Measurements from ENCODE around the gene EFCAB11. TPM values are rescaled to one million over a fixed set of nuclear protein-coding genes. Genes with fewer than 3 reads are reported as not detected.

Gene EFCAB11
- total RNA-seq, 1 donor from 2014 or later = 9.9 TPM

DNA sequence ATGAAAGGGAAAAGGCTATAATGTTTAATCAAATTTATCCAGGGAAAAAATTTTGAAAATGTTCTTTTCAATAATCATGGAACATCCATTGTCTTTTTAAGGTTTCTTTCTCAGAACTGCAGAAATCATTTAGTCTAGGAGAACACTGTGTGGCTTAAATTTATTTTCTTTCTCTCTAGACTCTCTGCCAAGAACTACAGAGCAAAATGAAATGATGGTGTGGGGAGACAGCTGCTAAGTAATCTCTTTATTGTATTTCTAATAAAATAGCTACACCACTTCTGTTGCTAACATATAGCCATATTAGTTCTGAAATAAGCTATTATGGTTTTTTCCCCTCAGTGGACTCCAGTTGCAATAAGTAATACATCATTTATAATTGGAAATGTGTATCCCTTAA lies 120.9 kb downstream of the EFCAB11 start:
- peak overlapping the region; percentile 78 for H3K27ac Mint-ChIP-seq
- no peaks in the 10 kb centered on the region for H3K27me3 Mint-ChIP-seq (ENCODE audit: low read depth)
- TF ChIP-seq, protein P1, sequence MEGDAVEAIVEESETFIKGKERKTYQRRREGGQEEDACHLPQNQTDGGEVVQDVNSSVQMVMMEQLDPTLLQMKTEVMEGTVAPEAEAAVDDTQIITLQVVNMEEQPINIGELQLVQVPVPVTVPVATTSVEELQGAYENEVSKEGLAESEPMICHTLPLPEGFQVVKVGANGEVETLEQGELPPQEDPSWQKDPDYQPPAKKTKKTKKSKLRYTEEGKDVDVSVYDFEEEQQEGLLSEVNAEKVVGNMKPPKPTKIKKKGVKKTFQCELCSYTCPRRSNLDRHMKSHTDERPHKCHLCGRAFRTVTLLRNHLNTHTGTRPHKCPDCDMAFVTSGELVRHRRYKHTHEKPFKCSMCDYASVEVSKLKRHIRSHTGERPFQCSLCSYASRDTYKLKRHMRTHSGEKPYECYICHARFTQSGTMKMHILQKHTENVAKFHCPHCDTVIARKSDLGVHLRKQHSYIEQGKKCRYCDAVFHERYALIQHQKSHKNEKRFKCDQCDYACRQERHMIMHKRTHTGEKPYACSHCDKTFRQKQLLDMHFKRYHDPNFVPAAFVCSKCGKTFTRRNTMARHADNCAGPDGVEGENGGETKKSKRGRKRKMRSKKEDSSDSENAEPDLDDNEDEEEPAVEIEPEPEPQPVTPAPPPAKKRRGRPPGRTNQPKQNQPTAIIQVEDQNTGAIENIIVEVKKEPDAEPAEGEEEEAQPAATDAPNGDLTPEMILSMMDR (IDR thresholded peaks at IDR 0.05; ENCODE audit: unreplicated experiment) = no peak
- H3K36me3 Mint-ChIP-seq = peaks cover 10% of the 10 kb centered on the region
- DNase-seq (ENCODE audit: low spot score in 2 of 2, unreplicated experiment in 2 of 2) = no peak
- H3K9me3 Mint-ChIP-seq = peaks cover 14% of the 10 kb centered on the region
- H3K4me3 Mint-ChIP-seq = no peak overlapping the region
- peaks cover 31% of the 10 kb centered on the region for H3K4me1 Mint-ChIP-seq

DNA sequence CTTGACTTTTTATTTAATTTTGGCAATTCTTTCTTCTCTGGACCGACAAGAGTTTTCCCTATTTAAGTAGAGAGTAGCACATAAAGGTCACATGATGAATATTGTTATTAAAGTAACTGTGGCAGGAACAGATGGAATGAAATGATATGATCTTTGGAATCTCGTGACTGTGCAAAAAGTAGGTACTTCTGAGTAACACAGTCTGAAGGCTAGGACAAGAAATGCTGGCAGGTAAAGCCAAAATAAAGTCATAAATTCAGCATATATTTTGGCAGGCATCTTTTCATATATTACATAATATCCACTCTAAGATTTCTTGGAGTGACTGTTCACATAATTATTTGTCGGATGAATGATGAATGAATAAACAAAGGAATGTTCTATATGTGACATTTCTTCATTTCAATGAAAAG lies 121.4 kb downstream of the EFCAB11 start:
- Mint-ChIP-seq H3K36me3 (peaks cover 5% of the 10 kb centered on the region), H3K4me1 (peaks cover 35% of the 10 kb centered on the region), H3K27me3 (ENCODE audit: low read depth) (no peaks in the 10 kb centered on the region), H3K9me3 (peaks cover 9% of the 10 kb centered on the region), H3K27ac (peak overlapping the region; percentile 78), H3K4me3 (no peak overlapping the region)
- DNase-seq (ENCODE audit: low spot score in 2 of 2, unreplicated experiment in 2 of 2) = no peak
- TF ChIP-seq, protein P1 (IDR thresholded peaks at IDR 0.05; ENCODE audit: unreplicated experiment) = no peak

DNA sequence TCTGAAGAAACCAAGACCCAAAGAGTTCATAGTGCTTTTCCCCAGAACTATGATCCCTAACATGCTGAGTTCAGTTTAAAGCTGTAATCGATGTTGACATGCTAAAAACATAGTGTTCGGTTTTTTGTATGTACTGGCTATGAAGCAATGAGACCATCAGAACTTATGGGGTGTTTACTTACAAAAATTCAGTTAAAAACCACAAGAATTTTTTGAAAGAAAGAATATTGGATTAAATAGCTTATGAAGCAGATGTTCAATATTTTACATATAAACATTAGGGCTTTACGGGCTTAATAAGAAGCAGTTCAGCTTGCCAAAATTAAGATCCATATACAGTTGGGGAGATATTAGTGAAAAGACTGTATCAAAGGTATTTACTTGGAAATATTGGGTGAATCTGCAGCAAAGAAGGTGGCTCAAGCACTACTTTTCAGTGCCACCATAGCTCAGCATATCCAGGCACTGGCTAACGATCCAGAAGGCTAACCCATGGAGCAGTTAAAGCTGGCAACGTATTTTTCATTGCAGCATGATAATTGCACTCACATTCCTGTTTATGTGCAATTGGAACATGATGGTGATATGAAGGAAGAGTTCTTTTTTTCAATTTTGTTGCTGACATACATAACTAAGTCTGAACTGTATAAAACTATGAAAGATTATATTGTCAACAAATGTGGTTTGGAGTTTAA lies 125.9 kb downstream of the EFCAB11 start:
- peak overlapping the region; percentile 49 for H3K27ac Mint-ChIP-seq
- H3K27me3 Mint-ChIP-seq (ENCODE audit: low read depth) = no peaks in the 10 kb centered on the region
- H3K36me3 Mint-ChIP-seq = peaks cover 10% of the 10 kb centered on the region
- TF ChIP-seq, protein P1 (IDR thresholded peaks at IDR 0.05; ENCODE audit: unreplicated experiment) = no peak
- H3K4me1 Mint-ChIP-seq = peaks cover 37% of the 10 kb centered on the region
- DNase-seq (ENCODE audit: low spot score in 2 of 2, unreplicated experiment in 2 of 2) = no peak
- H3K9me3 Mint-ChIP-seq = peaks cover 12% of the 10 kb centered on the region
- H3K4me3 Mint-ChIP-seq = no peak overlapping the region

DNA sequence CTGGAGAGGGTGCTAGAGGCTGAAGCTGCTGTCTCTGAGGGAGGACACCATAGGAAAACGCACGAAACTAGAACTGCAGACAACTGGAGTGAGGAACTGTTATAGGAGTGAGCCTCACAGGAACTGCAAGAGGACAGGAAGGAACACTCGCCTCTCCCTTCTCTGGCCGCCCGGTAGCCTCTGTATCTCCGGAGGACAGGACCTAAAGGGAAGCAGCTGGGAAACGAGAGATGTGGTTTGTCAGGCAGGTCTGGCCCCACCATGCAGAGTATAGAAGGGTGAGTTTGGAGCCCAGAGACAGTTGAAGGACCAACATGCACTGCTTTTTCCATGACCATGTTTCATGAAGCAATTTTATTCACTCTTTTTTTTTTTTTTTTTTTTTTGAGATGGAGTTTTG lies 127.3 kb downstream of the EFCAB11 start:
- peak overlapping the region; percentile 70 for H3K27ac Mint-ChIP-seq
- peaks cover 23% of the 10 kb centered on the region for H3K36me3 Mint-ChIP-seq
- H3K4me1 Mint-ChIP-seq = peaks cover 26% of the 10 kb centered on the region
- peaks cover 26% of the 10 kb centered on the region for H3K9me3 Mint-ChIP-seq
- no peaks in the 10 kb centered on the region for H3K27me3 Mint-ChIP-seq (ENCODE audit: low read depth)
- TF ChIP-seq, protein P1 (IDR thresholded peaks at IDR 0.05; ENCODE audit: unreplicated experiment) = no peak
- no peak overlapping the region for H3K4me3 Mint-ChIP-seq
- no peak for DNase-seq (ENCODE audit: low spot score in 2 of 2, unreplicated experiment in 2 of 2)

DNA sequence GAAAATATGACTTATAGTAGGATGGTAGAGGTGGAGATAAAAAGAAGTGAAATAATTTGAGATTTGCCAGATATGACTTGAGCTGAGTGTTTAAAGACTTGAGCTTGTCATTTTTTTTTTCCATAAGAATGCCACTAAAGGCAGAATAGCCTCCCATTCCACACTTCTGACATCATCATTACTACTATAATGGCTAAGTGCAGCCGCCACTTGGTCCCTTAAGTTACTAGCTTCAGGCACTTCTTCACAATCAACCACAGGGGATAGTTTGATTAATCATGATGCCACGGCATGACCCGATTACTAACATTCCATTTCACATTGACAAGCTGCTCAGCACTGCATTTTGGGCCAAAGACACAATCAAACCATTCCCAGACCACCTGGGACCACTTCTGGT lies 127.9 kb downstream of the EFCAB11 start:
- Mint-ChIP-seq H3K9me3 (peaks cover 26% of the 10 kb centered on the region), H3K36me3 (peaks cover 24% of the 10 kb centered on the region), H3K4me3 (no peak overlapping the region), H3K4me1 (peaks cover 25% of the 10 kb centered on the region), H3K27ac (peak overlapping the region; percentile 52), H3K27me3 (ENCODE audit: low read depth) (no peaks in the 10 kb centered on the region)
- TF ChIP-seq, protein P1 (IDR thresholded peaks at IDR 0.05; ENCODE audit: unreplicated experiment) = no peak
- no peak for DNase-seq (ENCODE audit: low spot score in 2 of 2, unreplicated experiment in 2 of 2)
